Suprapubic skin (tissue), 4 donors: ENCODE data around the gene SMG1. TPM values are rescaled to one million over a fixed set of nuclear protein-coding genes. Genes with fewer than 3 reads are reported as not detected.
"Not testable (repeated sequence)": the region's sequence is repeated elsewhere in the genome, so short reads cannot be mapped to it uniquely, and the experiment has no call there.

ENCODE experiments used
- DNase-seq, 2 donors: peaks; one replicate each; pipeline ENCODE4 v3.0.0-alpha.2; 2019; ENCODE audit warnings: low spot score in 2 of 2
- H3K27ac ChIP-seq: fragments of 200-600 bp; sonication (generic); one replicate; pipeline ENCODE4 v1.5.1; 2019
- H3K27me3 ChIP-seq: fragments of 200-600 bp; sonication (generic); one replicate; pipeline ENCODE4 v1.5.1; 2019
- H3K36me3 ChIP-seq: fragments of 200-600 bp; sonication (generic); one replicate; pipeline ENCODE4 v1.5.1; 2019
- H3K4me1 ChIP-seq: fragments of 200-600 bp; sonication (generic); one replicate; pipeline ENCODE4 v1.5.1; 2019
- H3K4me3 ChIP-seq: fragments of 200-600 bp; sonication (generic); one replicate; pipeline ENCODE4 v1.5.1; 2019; ENCODE audit warnings: mild to moderate bottlenecking
- H3K9me3 ChIP-seq: fragments of 200-600 bp; sonication (generic); one replicate; pipeline ENCODE4 v1.5.1; 2019
- CTCF ChIP-seq, 2 donors: fragments of 200-600 bp in 1 of 2; fragments of 450-650 bp in 1 of 2; sonication (generic) in 1 of 2; IDR thresholded peaks; one replicate each; pipeline ENCODE4 v1.5.1; 2016 to 2019; ENCODE audit warnings: antibody characterized with exemption in 2 of 2, mild to moderate bottlenecking in 1 of 2, moderate library complexity in 1 of 2
- EP300 ChIP-seq: sonication (generic); formaldehyde crosslinking; IDR thresholded peaks from one replicate; pipeline ENCODE4 v1.6.1; 2017; ENCODE audit warnings: antibody characterized with exemption
- POLR2A ChIP-seq, 2 donors: fragments of 450-650 bp; IDR thresholded peaks; one replicate each; pipeline ENCODE4 v1.6.1; 2017; ENCODE audit warnings: antibody characterized with exemption in 2 of 2, mild to moderate bottlenecking in 2 of 2, moderate library complexity in 2 of 2
- POLR2AphosphoS5 ChIP-seq, 3 donors: sonication (generic); formaldehyde crosslinking; IDR thresholded peaks; one replicate each; pipeline ENCODE4 v1.6.1; 2017; ENCODE audit warnings: antibody characterized with exemption in 3 of 3
- WGBS: methylation state at CpG from one replicate; pipeline ENCODE4 v1.1.5; 2018; 5-methylcytosine and 5-hydroxymethylcytosine counted together
- total RNA-seq, 4 donors: library from RNA; depleted of rRNA; stranded (reverse); fragments of >200 nt; gene quantifications; one replicate each; pipeline ENCODE4 v1.1.0, GENCODE V29; 2016

The SMG1 gene
- total RNA-seq, 4 donors from 2014 or later = 132 to 446 (median 158) TPM

- not testable (repeated sequence) for H3K4me3 ChIP-seq, H3K27me3 ChIP-seq, H3K9me3 ChIP-seq, H3K36me3 ChIP-seq, H3K27ac ChIP-seq, DNase-seq
- WGBS = 85% methylated on average over 1 of the region's 1 CpG
- peaks cover 20% of the 10 kb centered on the region for H3K4me1 ChIP-seq
Measured at GRCh38 chr16:18901194-18901593, 25.0 kb downstream of the SMG1 start.

GRCh38 chr16:18884456-18884855 is 41.8 kb downstream of the SMG1 start:
- not testable (repeated sequence) for H3K27me3 ChIP-seq, H3K9me3 ChIP-seq, H3K4me1 ChIP-seq, H3K27ac ChIP-seq, DNase-seq, H3K4me3 ChIP-seq
- peaks cover 33% of the 10 kb centered on the region for H3K36me3 ChIP-seq
- WGBS = 75% methylated on average over 2 of the region's 2 CpGs

DNA sequence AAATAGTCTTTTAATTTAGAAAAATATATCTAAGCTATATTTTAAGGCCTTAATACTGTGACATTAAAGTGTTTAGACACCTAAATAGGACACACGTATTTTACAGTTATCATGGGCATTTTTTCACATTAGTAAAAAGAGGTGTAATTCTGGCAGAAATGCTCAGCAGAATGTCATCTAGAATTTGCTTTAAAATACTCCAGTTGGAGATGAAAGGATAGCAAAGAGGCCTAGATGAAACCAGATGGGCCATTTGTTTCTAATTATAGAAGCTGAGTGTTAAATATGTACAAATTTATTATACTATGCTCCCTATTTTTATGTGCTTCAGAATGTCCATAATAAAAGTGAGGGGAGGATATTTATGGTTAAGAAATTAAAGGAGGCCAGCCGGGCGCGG is 48.5 kb downstream of the SMG1 start:
- H3K4me3 ChIP-seq, DNase-seq, H3K4me1 ChIP-seq, H3K27ac ChIP-seq, H3K27me3 ChIP-seq, H3K9me3 ChIP-seq: not testable (repeated sequence)
- 75% methylated on average over 4 of the region's 4 CpGs for WGBS
- peaks cover 49% of the 10 kb centered on the region for H3K36me3 ChIP-seq

- H3K9me3 ChIP-seq, H3K4me3 ChIP-seq, DNase-seq, H3K27ac ChIP-seq, H3K27me3 ChIP-seq, H3K4me1 ChIP-seq: not testable (repeated sequence)
- 76% methylated on average over 4 of the region's 4 CpGs for whole genome bisulfite sequencing
- peaks cover 49% of the 10 kb centered on the region for H3K36me3 ChIP-seq
Measured at GRCh38 chr16:18877259-18877658, 48.9 kb downstream of the SMG1 start.

DNA sequence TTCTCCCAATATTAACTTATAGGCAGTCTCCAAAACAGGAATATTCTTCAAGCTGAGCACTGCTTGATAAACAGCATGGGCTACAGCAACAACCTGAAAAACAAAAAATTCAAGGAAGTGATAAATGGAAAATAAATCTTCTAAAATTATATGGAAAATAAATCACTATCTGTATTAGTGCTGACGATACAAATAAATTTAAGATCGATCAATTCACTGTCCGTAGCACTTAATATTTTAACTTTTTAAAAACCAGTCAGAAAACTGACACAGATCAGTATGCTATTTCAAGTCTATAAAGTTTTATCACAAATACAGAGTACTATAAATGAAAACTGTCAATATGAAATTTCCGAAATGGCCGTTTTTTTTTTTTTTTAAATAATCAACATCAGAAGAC is 49.9 kb downstream of the SMG1 start:
- WGBS = 94% methylated on average over 5 of the region's 5 CpGs
- H3K4me3 ChIP-seq, H3K27me3 ChIP-seq, DNase-seq, H3K27ac ChIP-seq, H3K4me1 ChIP-seq, H3K9me3 ChIP-seq: not testable (repeated sequence)
- H3K36me3 ChIP-seq = peaks cover 50% of the 10 kb centered on the region

DNA sequence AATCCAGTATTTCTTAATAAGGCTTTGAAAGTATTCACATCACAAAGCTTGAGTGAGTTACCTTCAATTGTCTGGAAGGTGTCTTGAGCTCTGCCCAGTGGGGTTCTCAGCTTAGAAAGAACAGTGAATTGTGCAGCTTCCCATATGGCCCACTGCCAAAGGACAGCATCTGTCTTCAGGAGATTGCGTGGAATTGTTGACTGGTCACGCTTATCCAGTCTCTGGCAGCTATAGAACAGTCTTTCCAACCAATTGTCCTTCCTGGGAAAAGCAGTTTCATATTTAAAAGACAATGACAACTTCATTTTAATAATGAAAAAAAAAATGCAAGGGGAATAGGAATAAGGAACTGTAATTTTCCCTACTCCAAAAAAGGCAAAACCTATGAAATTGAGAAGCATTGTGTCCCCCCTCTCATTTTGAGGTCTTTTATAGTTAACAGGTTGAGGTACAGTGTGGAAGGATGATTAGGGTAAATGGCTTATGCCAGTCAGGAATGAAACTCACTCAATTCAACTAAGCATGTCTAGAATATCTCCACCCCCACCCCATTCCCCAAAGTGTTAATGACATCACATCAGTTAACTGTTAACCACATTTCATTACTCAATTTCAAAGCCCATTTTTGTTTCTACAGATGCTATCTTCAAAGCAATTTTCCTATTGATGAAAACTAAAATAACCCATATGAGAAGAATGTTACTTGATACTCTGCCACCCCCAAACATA is 57.0 kb downstream of the SMG1 start:
- H3K36me3 ChIP-seq = peaks cover 63% of the 10 kb centered on the region
- H3K4me1 ChIP-seq, DNase-seq, H3K27ac ChIP-seq, H3K9me3 ChIP-seq, H3K27me3 ChIP-seq, H3K4me3 ChIP-seq: not testable (repeated sequence)
- WGBS = 68% methylated on average over 2 of the region's 2 CpGs

- DNase-seq, H3K4me1 ChIP-seq, H3K9me3 ChIP-seq, H3K27ac ChIP-seq, H3K27me3 ChIP-seq, H3K4me3 ChIP-seq: not testable (repeated sequence)
- WGBS = 88% methylated on average over 2 of the region's 2 CpGs
- peaks cover 60% of the 10 kb centered on the region for H3K36me3 ChIP-seq
Measured at GRCh38 chr16:18866277-18866823, 59.9 kb downstream of the SMG1 start.

- peaks cover 61% of the 10 kb centered on the region for H3K36me3 ChIP-seq
Measured at GRCh38 chr16:18862891-18863290, 63.3 kb downstream of the SMG1 start.

DNA sequence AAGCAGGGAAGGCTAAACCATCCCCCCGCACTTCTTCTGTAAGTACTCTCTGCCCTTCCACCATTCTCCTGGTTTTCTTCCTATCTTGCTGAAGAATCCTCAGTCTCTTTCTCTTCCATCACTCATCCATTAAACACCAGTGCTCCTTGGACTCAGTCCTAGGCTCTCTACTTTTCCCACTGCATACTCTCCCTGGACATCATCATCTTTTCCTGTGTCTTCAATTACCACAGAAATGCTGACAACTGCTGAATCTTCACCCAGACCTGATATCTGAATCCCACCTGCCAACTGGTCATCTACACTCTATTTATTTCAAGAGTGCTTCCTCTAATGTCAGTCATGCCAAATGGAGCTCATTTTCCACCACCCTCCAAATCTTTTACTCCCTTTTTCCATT is 71.0 kb downstream of the SMG1 start:
- Histone ChIP-seq H3K27me3 (no peaks in the 10 kb centered on the region), H3K9me3 (no peaks in the 10 kb centered on the region), H3K27ac (no peak overlapping the region), H3K4me3 (no peak overlapping the region), H3K36me3 (peaks cover 83% of the 10 kb centered on the region), H3K4me1 (no peaks in the 10 kb centered on the region)
- no peak for DNase-seq
- TF ChIP-seq POLR2A (IDR thresholded peaks at IDR 0.05) (no peak), EP300 (no peak), POLR2AphosphoS5 (IDR thresholded peaks at IDR 0.05) (no peak), CTCF (IDR thresholded peaks at IDR 0.05) (no peak)
- 88% methylated on average over 1 of the region's 1 CpG for WGBS

More at GRCh38 chr16:18862891-18863290, 63.3 kb downstream of the SMG1 start:
- DNase-seq, H3K9me3 ChIP-seq, H3K4me3 ChIP-seq, H3K27ac ChIP-seq, H3K27me3 ChIP-seq, H3K4me1 ChIP-seq: not testable (repeated sequence)
